HG02623 (cell line): ENCODE results near the gene DKKL1.
"Not testable (repeated sequence)": the region's sequence is repeated elsewhere in the genome, so short reads cannot be mapped to it uniquely, and the experiment has no call there.

Source experiments
- ATAC-seq: cut with Tn5 transposase; IDR thresholded peaks from one replicate; pipeline ENCODE4 v1.9.1; 2021; ENCODE audit warnings: moderate library complexity; ENCODE audit not compliant: unreplicated experiment

The DKKL1 gene

GRCh38 chr19:49359851-49360820 lies 3.5 kb upstream of the DKKL1 start:
- ATAC-seq: no peak

GRCh38 chr19:49361438-49362047 lies 2.1 kb upstream of the DKKL1 start:
- ATAC-seq: no peak

- no peak for ATAC-seq
These were observed 1.4 kb upstream of the DKKL1 start, which contains the start of gene TEAD2 for GRCh38 chr19:49362048-49362928. TEAD2 (minus strand) TSS chr19:49362416; CDS start chr19:49360075, 2,341 bp downstream.

GRCh38 chr19:49362929-49363267 lies 779 bp upstream of the DKKL1 start:
- no peak for ATAC-seq

- ATAC-seq: no peak
These were observed 533 bp downstream of the DKKL1 start for GRCh38 chr19:49364083-49364737.

GRCh38 chr19:49366110-49366509 lies 2.4 kb downstream of the DKKL1 start:
- ATAC-seq: no peak

- no peak for ATAC-seq
These were observed 5.2 kb downstream of the DKKL1 start for GRCh38 chr19:49368711-49369358.

GRCh38 chr19:49371184-49371583 lies 7.5 kb downstream of the DKKL1 start:
- ATAC-seq: no peak

- not testable (repeated sequence) for ATAC-seq
These were observed 9.5 kb downstream of the DKKL1 start for GRCh38 chr19:49373174-49373573.

GRCh38 chr19:49374665-49375434 lies 11.2 kb downstream of the DKKL1 start:
- no peak for ATAC-seq

GRCh38 chr19:49378512-49378911 lies 14.8 kb downstream of the DKKL1 start:
- ATAC-seq: no peak

GRCh38 chr19:49380391-49380790 lies 16.7 kb downstream of the DKKL1 start:
- no peak for ATAC-seq

GRCh38 chr19:49382639-49383038 lies 19.0 kb downstream of the DKKL1 start:
- ATAC-seq: no peak

GRCh38 chr19:49383599-49383998 lies 19.9 kb downstream of the DKKL1 start:
- ATAC-seq: no peak

- ATAC-seq: no peak
These were observed 24.3 kb downstream of the DKKL1 start, which contains the start of gene KASH5 for GRCh38 chr19:49387936-49388372. KASH5 (plus strand) TSS chr19:49388249; CDS start chr19:49390884, 2,635 bp downstream.

- ATAC-seq: no peak
These were observed 25.7 kb downstream of the DKKL1 start for GRCh38 chr19:49389406-49389805.

- ATAC-seq: no peak
These were observed 26.7 kb downstream of the DKKL1 start for GRCh38 chr19:49390131-49390928.

GRCh38 chr19:49390929-49391359 lies 27.3 kb downstream of the DKKL1 start:
- no peak for ATAC-seq
